Neural progenitor cell (in vitro differentiated cells): ENCODE measurements around the gene ERBB4.

Experiments
- CTCF ChIP-seq: fragments of 200-600 bp; sonication (generic); IDR thresholded peaks from 2 replicates; pipeline ENCODE4 v1.5.1; 2017; ENCODE audit warnings: antibody characterized with exemption, mild to moderate bottlenecking
- EZH2phosphoT487 ChIP-seq: fragments of 200-600 bp; sonication (generic); IDR thresholded peaks from 2 replicates; pipeline ENCODE4 v1.6.1; 2017; ENCODE audit warnings: antibody characterized with exemption

DNA sequence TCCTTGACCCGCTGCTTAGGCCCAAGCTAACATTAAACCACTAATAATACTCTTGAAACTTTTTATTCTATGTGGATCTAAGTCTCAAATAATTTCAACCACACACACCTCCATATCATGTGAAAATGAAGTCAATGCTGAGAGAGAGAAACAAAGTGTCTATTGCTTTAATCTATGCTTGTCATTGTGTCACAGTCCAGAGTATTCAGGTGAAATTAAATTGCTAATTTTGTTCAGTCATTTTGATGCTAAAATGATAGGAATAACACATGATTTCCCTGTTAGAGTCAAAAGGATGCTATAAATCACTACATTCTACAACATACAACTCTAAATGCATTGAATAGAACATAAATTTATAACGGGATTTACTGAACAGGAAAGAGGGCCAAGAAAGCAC lies 195.4 kb downstream of the ERBB4 start:
- TF ChIP-seq EZH2phosphoT487 (no peak), CTCF (no peak)
